ENCODE measurements around the gene ANO8. TPM values are rescaled to one million over a fixed set of nuclear protein-coding genes. Genes with fewer than 3 reads are reported as not detected.

Gene ANO8
- total and polyA plus RNA-seq, 2 of the 13 experiments (the other 11 are each of a cell fraction or from before 2014, with no cell fraction given): 1.8 to 3.5 TPM

DNA sequence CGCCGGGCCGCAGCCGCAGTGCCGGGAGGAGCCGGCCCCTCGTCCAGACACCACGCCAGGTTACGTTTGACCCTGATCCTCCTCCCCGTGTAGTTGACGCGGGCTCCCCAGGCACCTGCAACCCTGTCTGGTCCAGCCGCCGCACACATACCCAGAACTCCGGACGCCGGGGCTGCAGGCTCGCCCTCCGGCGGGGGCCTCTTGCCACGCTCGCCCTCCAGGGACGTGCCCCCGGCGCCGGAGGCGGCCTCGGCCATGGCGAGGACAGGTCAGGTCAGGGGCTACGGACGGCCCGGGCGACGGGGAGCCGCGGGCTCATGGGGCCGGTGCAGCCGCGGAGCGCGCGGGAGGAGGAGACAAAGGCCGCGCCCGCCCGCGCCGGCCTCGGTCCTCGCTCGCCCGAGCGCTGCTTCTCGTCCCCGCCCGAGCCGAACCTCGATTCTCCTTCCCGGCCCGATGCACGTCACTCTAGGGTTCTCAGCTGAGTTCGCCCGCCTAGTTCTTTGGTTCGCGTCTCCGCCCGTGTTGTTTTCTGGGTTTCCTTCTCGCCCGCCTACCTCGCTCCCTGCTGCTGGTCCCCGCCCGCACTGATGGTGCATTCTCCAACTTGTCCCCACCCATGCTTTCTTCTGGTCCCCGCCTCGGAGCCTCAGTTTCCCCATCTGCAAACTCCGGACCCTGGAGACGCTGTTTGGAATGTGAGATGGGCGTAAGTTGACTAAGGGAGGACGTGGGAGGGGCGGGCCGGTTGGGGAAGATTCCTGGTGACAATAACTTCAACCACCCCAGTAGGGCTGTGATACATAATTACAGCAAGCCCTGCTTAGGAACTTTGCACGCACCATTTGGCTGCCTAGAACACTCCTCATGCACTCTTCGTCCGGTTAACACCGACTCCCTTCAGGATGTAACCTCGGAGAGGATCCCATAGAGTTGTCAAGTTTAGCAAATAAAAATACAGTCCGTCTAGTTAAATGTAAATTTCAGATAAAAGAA is at the start of gene ANO8 (continued):
- TF ChIP-seq, protein P1, sequence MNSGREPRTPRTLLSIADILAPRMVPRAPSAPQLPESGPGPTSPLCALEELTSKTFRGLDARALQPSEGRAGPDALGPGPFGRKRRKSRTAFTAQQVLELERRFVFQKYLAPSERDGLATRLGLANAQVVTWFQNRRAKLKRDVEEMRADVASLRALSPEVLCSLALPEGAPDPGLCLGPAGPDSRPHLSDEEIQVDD (CRISPR knock-in tag; IDR thresholded peaks at IDR 0.05; ENCODE audit: borderline replicate concordance): no peak
- TF ChIP-seq, protein P2, sequence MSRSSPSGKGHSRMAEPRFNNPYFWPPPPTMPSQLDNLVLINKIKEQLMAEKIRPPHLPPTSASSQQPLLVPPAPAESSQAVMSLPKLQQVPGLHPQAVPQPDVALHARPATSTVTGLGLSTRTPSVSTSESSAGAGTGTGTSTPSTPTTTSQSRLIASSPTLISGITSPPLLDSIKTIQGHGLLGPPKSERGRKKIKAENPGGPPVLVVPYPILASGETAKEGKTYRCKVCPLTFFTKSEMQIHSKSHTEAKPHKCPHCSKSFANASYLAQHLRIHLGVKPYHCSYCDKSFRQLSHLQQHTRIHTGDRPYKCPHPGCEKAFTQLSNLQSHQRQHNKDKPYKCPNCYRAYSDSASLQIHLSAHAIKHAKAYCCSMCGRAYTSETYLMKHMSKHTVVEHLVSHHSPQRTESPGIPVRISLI (CRISPR knock-in tag; IDR thresholded peaks at IDR 0.05; ENCODE audit: borderline replicate concordance): no peak
- TF ChIP-seq NCOA1 (CRISPR knock-in tag; IDR thresholded peaks at IDR 0.05) (no peak), MAFK (conservative IDR thresholded peaks at IDR 0.05 in 1 of 2, IDR thresholded peaks at IDR 0.05 in 1 of 2; ENCODE audit: low read length in 2 of 2) (no peak), ZNF510 (CRISPR knock-in tag; IDR thresholded peaks at IDR 0.05; ENCODE audit: low read depth) (no peak), ZSCAN21 (CRISPR knock-in tag; IDR thresholded peaks at IDR 0.05; ENCODE audit: borderline replicate concordance) (peak; percentile 38; the same call in 1 of the 2 replicates), ZNF33A (CRISPR knock-in tag; IDR thresholded peaks at IDR 0.05; ENCODE audit: borderline replicate concordance) (no peak), ZNF251 (CRISPR knock-in tag; IDR thresholded peaks at IDR 0.05) (no peak), NFE2L2 (IDR thresholded peaks at IDR 0.05; ENCODE audit: low read length) (no peak), KDM4B (CRISPR knock-in tag; IDR thresholded peaks at IDR 0.05) (no peak), KLF9 (CRISPR knock-in tag; IDR thresholded peaks at IDR 0.05; ENCODE audit: low read depth) (no peak), NR2C2 (CRISPR knock-in tag; IDR thresholded peaks at IDR 0.05; ENCODE audit: borderline replicate concordance) (peak; percentile 69), MTF2 (CRISPR knock-in tag; IDR thresholded peaks at IDR 0.05; ENCODE audit: borderline replicate concordance) (peak; percentile 38; the same call in 1 of the 2 replicates), ZSCAN9 (CRISPR knock-in tag; IDR thresholded peaks at IDR 0.05; ENCODE audit: borderline replicate concordance) (peak; percentile 23; the same call in 1 of the 2 replicates), RBAK (CRISPR knock-in tag; IDR thresholded peaks at IDR 0.05) (no peak), ZNF136 (CRISPR knock-in tag; IDR thresholded peaks at IDR 0.05; ENCODE audit: low read depth) (no peak)
- TF ChIP-seq, protein P3, sequence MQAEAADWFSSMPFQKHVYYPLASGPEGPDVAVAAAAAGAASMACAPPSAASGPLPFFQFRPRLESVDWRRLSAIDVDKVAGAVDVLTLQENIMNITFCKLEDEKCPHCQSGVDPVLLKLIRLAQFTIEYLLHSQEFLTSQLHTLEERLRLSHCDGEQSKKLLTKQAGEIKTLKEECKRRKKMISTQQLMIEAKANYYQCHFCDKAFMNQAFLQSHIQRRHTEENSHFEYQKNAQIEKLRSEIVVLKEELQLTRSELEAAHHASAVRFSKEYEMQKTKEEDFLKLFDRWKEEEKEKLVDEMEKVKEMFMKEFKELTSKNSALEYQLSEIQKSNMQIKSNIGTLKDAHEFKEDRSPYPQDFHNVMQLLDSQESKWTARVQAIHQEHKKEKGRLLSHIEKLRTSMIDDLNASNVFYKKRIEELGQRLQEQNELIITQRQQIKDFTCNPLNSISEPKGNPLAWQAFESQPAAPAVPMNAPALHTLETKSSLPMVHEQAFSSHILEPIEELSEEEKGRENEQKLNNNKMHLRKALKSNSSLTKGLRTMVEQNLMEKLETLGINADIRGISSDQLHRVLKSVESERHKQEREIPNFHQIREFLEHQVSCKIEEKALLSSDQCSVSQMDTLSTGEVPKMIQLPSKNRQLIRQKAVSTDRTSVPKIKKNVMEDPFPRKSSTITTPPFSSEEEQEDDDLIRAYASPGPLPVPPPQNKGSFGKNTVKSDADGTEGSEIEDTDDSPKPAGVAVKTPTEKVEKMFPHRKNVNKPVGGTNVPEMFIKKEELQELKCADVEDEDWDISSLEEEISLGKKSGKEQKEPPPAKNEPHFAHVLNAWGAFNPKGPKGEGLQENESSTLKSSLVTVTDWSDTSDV (CRISPR knock-in tag; IDR thresholded peaks at IDR 0.05): no peak
- TF ChIP-seq, protein P4, sequence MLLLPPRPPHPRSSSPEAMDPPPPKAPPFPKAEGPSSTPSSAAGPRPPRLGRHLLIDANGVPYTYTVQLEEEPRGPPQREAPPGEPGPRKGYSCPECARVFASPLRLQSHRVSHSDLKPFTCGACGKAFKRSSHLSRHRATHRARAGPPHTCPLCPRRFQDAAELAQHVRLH (CRISPR knock-in tag; IDR thresholded peaks at IDR 0.05; ENCODE audit: borderline replicate concordance, low read depth): peak; percentile 42; the same call in 1 of the 2 replicates
- TF ChIP-seq, protein P5, sequence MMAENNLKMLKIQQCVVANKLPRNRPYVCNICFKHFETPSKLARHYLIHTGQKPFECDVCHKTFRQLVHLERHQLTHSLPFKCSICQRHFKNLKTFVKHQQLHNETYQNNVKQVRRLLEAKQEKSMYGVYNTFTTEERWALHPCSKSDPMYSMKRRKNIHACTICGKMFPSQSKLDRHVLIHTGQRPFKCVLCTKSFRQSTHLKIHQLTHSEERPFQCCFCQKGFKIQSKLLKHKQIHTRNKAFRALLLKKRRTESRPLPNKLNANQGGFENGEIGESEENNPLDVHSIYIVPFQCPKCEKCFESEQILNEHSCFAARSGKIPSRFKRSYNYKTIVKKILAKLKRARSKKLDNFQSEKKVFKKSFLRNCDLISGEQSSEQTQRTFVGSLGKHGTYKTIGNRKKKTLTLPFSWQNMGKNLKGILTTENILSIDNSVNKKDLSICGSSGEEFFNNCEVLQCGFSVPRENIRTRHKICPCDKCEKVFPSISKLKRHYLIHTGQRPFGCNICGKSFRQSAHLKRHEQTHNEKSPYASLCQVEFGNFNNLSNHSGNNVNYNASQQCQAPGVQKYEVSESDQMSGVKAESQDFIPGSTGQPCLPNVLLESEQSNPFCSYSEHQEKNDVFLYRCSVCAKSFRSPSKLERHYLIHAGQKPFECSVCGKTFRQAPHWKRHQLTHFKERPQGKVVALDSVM (CRISPR knock-in tag; IDR thresholded peaks at IDR 0.05): peak; percentile 88
- TF ChIP-seq, protein P6, sequence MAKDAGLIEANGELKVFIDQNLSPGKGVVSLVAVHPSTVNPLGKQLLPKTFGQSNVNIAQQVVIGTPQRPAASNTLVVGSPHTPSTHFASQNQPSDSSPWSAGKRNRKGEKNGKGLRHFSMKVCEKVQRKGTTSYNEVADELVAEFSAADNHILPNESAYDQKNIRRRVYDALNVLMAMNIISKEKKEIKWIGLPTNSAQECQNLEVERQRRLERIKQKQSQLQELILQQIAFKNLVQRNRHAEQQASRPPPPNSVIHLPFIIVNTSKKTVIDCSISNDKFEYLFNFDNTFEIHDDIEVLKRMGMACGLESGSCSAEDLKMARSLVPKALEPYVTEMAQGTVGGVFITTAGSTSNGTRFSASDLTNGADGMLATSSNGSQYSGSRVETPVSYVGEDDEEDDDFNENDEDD (CRISPR knock-in tag; IDR thresholded peaks at IDR 0.05; ENCODE audit: borderline replicate concordance): no peak; the same call in 1 of the 2 replicates
